Left renal cortex interstitium (tissue), 4 donors: ENCODE results near the gene ELF1. TPM values are rescaled to one million over a fixed set of nuclear protein-coding genes. Genes with fewer than 3 reads are reported as not detected.
A peak's percentile ranks its signal among the peaks of the same experiment; 100 is the strongest.

Experiments
- DNase-seq, 4 donors: peaks; one replicate each; pipeline ENCODE4 v3.0.0-alpha.2; 2013; ENCODE audit warnings: low read depth in 4 of 4, low spot score in 2 of 4, missing footprints in 1 of 4
- polyA plus RNA-seq, 4 donors: library from polyadenylated mRNA; unstranded; fragments of 120-200 nt; gene quantifications; one replicate each; pipeline ENCODE4 v1.2.1, GENCODE V29; 2013; ENCODE audit not compliant: insufficient read length in 4 of 4

Gene ELF1
- polyA plus RNA-seq = 10 to 100 TPM; 45.8 to 49.2 (median 47.9) TPM

DNA sequence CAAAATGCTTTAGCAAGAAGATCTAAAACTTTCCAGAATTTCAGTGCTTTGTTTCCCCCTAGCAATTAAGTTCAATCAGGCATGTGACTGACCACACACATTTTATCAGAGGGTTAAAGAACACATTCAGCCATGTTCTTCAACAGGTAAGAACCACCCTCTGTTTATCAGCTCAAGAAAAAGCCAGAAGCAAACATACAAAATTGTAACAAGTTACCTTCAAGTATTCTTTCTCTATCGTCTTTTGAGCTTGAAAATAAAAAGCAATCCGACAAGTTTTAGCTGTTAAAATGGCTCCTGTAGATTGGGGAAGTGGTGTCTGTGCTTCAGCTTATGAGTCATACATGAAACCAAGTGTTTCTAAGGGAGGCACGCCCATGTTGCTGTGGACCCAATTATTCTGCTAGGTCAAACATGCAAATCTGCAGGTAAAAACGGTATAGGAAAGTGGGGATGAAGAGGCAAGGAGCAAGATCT, at the start of gene ELF1:
ELF1 (minus strand) TSS at position 306 of the 477 bp plus-strand sequence. CDS start 37,262 bp downstream, outside the sequence.
- peak in 2 of 4 donors; percentile 36 to 41 for DNase-seq

DNA sequence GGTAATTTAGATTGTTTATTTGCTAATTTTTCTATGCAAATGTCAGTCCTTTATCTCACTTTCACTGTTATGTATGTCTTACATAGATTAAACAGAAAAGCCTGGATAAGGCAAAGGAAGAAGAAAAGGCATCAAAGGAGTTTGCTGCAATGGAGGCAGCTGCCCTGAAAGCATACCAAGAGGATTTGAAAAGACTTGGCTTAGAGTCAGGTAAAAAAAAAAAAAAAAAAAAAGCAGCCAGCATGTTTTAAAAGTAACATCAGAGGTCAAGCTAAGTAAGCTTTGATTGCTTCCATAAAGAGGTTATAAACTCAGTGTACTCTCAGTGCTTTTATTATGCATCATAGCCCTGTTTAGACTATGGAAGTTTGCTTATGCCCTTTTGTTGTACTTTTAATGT, 46.0 kb upstream of the ELF1 start:
- no peak for DNase-seq

DNA sequence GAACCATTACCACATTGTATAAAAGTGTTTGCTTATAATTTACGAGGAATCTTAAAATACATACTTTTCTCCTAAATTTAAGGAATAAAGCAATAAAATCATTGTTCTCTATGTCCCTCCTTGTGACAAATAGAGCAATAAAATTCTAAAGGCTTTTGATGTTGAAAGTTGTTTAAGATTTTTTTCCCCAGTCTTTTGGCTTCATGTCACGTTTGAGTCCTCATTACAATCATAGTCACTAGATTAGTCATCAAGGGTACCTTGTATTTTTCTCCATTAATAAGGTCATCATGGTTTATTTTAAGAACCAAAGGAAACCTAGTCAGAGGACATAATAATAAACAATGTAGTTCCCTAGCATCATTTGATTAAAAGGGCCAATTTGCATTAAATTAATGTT, 45.4 kb upstream of the ELF1 start:
- no peak for DNase-seq

DNA sequence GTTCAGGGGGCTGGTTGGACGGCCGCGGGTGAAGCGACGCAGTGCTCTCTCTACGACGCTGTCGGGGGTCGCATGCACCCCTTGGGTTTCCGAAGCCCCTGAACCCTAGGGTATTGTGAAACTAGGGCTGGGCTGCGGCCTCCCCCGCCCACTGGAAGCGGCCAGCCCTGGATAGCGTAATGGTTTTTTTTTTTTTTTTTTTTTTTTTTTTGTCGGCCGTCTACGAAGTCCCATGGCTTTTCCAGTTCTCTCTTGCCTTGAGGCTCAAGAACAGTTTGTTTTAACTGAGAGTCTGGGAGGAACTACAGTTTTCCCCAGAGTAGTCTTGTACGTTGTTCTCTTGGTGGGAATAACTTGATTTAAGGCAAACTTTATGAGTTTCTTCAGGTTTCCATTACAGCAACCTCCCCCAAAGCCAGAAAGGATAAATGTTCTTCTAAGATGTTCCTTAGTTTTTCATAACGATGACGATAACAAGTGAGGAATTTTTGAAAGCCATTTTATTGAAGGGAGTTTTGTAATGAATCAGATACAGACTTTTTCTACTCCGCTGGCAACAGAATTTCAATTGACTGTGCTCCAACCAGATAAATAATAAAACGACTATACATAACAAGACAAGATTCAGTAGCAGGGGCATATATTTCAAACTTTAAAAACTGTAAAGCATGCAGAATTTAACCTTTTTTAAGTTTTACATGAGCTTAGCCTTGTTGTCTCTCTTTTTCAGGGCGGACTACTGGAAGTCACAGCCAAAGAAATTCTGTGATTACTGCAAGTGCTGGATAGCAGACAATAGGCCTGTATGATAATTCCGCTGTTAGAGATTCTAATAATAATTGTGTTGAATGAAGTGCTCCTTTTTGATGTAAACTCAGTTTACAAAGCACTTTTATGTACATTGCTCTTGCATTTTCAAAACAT, 43.1 kb upstream of the ELF1 start:
- DNase-seq = peak in 3 of 4 donors; percentile 48 to 69 (median 67)

DNA sequence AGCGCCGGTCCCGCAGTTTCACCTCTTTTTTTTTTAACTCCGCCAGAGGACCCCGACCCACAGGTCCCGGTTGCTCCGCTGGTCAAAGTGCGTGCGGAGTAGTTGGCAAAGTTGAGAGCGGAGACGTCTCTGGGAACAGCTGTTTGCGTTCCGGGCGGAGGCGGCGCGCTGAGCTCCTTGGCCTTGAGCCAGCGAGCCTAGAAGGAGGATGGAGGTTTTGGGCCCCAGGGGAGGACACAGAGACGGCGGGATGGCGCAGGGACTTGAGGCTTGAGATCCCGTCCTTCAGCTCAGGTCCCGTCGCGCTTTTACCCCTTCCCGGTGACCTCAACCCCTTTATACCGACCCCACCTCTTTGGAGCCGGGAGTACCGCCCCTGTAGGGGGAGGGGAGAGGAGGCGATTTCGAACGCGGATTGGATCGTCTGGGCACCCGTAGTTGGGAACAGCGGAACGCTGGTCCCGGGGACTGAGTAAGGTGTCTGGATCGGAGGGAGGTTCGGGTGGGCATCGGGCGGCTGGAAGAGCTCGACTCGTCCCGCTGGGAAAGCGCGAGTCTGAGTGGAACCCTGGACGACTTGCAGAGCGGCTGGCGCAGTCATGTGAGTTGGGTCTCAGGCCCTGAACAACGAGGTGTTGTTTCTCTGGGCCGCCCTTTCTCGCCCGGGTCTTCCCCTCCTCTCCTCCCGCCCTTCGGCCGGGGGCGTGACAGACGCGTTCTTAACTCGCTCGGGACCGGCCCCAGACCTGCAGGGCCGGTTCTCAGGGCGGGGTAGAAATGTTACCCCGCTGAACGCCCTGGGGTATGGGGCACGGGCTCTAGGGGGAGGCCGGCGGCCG, 42.2 kb upstream of the ELF1 start, which contains the start of gene WBP4:
WBP4 (plus strand) TSS at position 435 of the 839 bp plus-strand sequence; CDS start at position 600, 165 bp downstream.
- DNase-seq = peak; percentile 96 to 99 (median 98)

DNA sequence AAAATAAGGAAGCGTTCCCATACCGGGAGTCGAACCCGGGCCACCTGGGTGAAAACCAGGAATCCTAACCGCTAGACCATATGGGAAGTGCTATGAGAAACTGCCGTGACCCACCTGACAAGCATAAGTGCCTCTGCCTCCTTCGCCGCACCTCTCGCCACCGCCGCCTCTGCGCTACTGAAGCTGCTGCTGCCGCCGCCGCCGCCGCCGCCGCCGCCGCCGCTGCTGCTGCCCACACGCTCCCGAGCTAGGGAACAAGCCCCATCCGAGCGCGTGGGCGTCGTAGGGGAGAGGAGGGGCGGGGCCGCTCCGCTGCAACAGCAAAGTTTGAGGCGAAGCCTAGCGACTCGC, 41.6 kb upstream of the ELF1 start:
- DNase-seq = peak in 3 of 4 donors; percentile 67 to 77 (median 72)

DNA sequence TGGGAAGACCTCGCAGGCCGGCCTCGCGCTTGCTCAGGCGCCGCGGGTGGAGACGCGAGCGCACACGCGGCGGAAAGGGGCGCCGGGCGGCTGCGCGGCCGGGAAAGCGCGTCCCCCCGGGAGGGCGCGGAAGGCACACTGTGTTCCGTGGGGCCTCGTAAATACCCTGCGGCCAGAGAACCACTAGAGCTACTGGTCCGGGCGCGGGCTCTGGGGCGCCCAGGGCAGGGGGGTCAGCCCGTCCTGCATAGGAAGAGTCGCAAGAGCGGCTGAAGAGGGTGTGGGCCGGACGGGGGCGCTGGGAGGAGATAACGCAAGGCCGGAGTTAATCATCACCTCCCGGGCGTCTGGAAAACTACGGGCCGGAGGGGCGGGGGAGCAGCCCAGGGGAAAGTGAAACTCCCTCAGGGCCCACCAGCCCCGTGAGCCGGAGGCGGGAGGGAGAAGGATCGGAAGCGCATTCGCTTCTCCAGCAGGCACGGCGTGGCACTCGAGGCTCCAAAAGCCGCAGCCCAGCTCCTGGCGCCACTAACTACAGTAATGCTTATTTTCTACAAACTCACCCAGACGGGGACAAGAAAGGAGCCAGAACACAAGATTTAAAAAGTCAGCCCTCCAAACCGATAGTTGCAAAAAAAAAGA, 41.1 kb upstream of the ELF1 start:
- DNase-seq = peak; percentile 79 to 92 (median 82)

DNA sequence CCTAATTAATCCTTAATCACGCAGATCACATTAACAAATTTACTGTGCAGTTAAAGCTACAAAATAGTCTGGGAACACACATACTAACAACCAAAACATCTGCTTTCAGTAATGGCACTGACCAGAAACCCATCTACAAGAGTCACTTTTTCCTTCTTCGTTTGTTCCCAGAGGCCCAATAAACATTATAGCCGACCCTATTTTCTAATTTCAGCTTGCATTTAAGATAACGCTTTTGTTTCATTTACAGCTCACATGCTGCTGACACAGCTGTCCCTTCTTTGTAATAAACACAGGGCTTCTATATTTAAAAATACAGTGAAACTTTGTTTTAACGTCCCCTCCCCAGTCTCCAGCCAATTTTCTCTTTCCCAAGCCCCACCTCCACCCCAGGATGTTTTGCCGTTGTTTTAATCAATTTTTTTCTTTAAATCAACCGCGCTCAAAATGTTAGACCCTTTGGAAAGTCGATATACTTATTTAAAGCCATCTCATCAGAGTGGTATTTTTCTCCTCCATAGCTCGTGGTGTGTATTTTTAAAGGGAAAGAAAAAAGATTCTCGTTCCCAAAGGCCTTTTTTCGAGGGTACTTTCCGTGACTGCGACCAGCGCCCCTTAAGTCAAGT, 40.5 kb upstream of the ELF1 start:
- DNase-seq = peak in 2 of 4 donors; percentile 31 to 67

DNA sequence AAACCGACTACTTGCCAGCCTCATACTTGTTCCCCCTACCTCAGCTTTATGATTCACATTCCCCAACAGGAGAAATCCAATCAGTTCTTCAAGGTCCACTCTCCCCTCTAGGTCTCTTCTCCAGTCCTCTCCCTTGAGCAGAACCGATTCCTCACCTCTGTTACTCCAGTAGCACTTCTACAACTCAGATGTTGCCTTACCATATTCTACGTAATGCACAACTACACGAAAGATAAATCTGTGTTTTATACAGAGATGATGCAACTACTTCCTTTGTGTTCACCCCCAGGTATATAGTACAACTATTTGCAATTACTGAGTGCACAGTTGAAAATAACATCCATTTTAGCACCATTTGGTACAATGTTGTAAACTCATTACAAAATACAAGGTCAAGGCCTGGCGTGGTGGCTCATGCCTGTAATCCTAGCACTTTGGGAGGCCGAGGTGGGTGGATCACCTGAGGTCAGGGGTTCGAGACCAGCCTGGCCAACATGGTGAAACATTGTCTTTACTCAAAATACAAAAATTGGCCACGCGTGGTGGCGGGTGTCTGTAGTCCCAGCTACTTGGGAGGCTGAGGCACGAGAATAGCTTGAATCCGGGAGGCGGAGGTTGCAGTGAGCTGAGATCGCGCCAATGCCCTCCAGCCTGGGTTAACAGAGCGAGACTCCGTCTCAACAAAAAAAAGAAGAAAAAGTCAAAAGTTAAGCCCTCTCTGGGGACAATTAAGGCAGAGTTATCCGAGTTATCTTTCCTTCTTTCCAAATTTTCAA, 39.4 kb upstream of the ELF1 start:
- no peak for DNase-seq

DNA sequence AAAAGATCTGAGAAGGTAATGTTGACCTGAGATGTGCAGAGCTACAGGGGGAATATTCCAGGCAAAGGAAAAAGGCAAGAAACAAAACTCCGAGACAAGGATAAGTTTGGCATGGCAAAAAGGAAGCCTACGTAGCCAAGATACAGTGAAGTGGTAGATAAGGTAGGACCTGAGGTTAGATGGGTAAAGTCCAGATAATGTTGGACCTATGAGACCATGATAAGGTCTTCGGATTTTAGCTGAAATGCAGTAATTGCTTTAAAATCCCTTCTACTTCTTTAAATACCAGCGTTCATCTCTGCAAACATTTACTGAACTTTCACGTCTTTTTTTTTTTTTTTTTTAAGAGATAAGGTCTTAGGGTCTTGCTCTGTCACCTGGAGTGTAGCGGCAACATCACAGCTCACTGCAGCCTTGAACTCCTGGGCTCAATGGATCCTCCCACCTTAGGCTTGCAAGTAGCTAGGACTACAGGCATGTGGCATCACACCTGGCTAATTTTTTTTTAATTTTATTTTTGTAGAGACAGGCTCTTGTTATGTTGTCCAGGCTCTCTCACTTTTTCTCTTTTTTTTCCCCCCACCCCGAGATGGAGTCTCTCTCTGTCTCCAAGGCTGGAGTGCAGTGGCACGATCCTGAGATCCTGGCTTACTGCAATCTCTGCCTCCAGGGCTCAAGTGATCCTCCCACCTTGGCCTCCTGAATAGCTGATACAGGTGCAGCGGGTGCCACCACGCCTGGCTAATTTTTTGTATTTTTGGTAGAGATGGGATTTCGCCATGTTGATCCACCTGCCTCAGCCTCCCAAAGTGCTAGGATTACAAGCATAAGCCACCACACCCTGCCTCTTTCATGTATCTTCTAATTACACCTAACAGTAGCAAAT, 38.0 kb upstream of the ELF1 start:
- no peak for DNase-seq

DNA sequence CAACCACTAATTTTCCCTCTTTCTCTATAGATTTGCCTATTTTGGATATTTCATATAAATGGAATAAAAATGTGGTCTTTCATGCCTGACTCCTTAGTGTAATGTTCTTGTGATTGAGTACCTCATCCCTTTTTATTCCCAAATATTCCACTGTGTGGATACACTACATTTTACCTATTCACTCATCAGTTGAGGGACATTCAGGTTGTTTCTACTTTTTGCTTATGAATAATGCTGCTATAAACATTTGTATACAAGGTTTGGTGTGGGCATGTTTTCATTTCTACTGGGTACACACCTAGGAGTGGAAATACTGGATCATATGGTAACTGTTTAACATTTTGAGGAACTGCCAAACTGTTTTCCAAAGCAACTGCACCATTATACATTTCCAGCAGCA, 37.1 kb upstream of the ELF1 start:
- no peak for DNase-seq

DNA sequence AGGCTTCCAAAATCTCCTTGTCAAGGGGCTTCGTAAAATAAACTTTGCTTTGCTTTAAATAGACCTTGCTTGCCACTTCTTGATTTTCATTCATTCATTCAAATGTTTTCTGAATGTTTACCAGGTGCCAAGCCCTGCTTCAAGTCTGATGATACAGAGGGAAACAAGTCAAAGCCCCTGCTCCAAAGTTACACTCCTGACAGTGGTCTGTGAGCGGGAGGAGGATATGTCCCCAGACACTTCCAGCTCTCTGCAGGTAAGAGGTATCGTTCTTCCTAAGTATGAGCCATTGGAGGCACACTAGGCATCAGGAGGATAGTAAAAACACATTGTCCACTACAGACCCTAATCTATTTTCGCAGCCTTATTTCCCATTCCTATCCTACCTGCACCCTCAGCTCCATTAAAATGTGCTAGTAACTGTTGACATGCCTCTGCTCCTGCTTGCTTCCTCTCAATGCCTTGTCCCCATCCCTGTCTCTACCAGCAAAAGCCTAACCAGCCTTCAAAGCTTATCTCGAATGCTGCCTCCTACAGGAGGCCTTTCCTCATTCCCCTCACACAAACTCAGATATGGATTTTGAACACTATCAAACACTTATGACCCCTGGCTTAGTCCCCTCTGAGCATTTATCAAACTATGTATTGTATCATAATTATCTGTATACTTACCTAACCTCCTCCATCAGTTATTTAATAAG, 36.0 kb upstream of the ELF1 start:
- no peak for DNase-seq

DNA sequence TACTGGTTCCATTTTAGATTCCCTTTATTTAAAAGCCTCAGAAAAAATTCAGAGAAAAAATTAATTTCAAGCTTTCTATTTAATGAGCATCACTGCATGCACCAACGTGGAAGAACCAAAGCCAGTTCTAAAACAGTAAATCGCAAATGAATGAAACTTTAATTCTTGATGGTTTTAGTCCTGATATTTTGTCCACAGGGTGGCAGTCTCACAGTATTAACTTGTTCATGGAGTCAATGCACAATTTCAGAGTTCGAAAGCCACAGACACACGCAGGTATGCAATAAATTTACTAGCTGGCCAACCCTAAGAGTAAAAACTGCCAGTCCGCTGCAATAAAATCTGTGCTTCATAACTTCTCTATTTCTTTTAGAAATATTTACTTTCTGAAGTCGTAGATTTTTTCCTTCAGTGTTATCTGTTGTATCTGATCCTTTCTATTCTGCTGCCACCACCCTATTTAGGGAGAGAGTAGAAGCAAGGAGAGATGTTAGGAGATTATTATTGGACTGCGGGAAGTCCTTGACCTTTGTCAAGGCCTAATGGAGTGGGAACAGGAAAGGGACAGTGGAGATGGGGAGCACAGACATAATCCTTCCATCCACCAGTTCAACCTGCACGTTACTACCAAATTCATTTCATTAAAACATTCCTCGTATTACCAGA, 35.2 kb upstream of the ELF1 start:
- DNase-seq = no peak

DNA sequence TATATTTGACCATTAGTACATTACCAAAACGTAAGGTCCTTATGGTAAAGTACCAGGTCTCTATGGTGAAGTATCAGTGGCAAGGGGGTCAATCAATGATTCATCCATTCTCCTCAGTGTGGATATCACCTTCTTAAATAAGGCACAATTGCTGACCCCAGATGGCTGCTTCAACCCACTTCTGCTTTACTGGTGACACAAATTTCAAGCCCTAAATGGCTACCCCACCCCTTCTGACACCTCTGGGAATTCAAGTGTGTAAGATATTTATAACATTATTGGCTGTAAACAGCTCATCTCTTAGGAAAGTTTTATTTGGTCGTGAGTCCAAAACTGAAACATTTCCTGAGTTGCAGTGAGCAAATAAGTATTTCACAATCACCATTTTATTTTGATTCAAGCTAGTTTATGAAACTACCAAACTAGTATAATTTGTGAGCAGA, 34.3 kb upstream of the ELF1 start:
- DNase-seq = no peak

DNA sequence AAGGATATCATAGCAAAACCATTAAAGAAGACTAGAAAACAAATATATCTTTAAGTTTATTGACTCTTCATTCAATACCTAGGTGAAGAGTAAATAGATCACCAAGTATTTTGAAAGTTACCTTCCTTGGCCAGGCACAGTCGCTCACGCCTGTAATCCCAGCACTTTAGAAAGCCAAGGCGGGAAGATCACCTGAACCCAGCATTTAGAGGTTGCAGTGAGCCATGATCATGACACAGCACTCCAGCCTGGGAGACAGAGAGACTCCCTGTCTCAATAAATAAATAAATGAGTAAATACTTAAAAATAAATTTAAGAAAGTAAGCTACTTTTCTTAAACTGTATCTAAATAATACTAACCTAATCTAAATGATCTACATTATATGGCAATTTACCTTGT, 33.3 kb upstream of the ELF1 start:
- no peak for DNase-seq

DNA sequence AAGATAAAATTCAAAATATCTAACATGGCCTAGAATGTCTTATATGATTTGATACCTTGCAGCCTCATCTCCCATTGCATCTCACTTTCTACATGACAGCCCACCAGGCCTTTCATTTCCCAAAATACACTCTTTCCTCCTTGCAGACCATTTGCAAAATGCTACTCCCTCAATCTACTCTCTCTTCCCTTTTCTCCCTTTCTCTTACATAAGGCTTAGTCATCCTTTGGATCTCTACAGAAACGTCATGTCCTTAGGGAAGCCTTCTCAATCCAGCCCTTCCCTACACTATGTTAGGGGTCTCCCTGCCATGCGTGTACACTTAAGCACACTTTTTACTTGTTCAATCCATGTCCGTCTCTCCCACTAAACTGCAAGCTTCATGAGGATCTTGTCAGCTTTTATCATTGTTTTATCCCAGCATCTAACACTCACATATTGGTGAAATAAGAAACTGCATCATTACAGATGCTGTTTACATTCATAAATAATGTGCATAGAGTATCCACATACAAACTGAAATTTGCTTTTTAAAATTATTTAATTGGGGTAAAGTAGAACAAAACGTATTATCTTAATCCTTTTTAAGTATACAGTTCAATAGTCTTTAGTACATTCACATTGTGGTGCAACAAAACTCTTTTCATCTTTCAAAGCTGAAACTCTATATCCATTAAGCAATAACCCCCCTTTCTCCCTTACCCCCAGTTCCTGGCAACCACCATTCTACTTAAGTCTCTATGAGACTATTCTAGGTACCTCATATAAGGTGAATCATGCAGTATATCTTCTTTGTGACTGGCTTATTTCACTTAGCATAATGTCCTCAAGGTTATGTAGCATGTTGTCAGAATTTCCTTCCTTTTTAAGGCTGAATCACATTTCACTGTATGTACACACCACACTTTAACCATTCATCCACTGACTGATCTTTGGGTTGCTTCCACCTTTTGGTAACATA, 30.6 kb upstream of the ELF1 start:
- no peak for DNase-seq
